ENCODE measurements around the gene MGMT.

The MGMT gene

GRCh38 chr10:129765664-129766550, 298.9 kb downstream of the MGMT start:
- H3K27ac ChIP-seq = no peak overlapping the region
- no peak for TF ChIP-seq CTCF (conservative IDR thresholded peaks at IDR 0.05)

- no peak for TF ChIP-seq CTCF (conservative IDR thresholded peaks at IDR 0.05)
- no peak overlapping the region for H3K27ac ChIP-seq
These were observed 299.8 kb downstream of the MGMT start for GRCh38 chr10:129766611-129767550.

- TF ChIP-seq CTCF (conservative IDR thresholded peaks at IDR 0.05) = no peak
- H3K27ac ChIP-seq = no peak overlapping the region
These were observed 300.7 kb downstream of the MGMT start for GRCh38 chr10:129767751-129768150.

- H3K27ac ChIP-seq = no peak overlapping the region
- TF ChIP-seq CTCF (conservative IDR thresholded peaks at IDR 0.05) = peak; percentile 14; the same call in 1 of the 2 replicates
These were observed 301.7 kb downstream of the MGMT start for GRCh38 chr10:129768437-129769355.

GRCh38 chr10:129769381-129770116, 302.5 kb downstream of the MGMT start:
- no peak overlapping the region for H3K27ac ChIP-seq
- no peak for TF ChIP-seq CTCF (conservative IDR thresholded peaks at IDR 0.05)

- TF ChIP-seq CTCF (conservative IDR thresholded peaks at IDR 0.05) = no peak
- no peak overlapping the region for H3K27ac ChIP-seq
These were observed 303.2 kb downstream of the MGMT start for GRCh38 chr10:129770286-129770685.

Measured in VCaP (cell line).